Stimulated activated CD4-positive, alpha-beta T cell treated with anti-CD3 and anti-CD28 coated beads, Interleukin-2, amount 100 ng/mL, for 4 hours (primary cell): Measurements from ENCODE around the gene CSMD2.

Experiments used
- DNase-seq: peaks from one replicate; pipeline ENCODE4 v3.0.0-alpha.2; 2020; ENCODE audit warnings: low read depth

CSMD2 gene

DNA sequence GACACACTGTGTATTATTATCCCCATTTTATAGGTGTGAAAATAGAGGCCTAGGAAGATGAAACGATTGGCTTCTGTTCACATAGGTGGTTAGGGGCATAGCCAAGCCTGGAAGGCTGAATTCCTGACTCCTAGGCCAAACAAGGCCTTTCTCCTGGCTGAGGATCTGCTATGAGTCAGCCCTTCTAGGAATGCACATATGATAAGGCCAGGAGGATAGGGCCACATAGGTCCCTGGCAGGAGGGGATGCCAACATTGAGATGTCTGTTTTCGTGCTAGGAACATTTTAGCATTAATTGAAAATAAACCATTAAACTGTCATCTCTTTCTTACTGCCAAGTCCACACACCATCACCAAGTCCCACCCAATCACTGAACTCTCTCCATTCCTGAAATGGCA is 9.2 kb downstream of the CSMD2 start:
- DNase-seq: no peak

- no peak for DNase-seq
These were observed 11.8 kb downstream of the CSMD2 start for GRCh38 chr1:34153246-34153645.

- no peak for DNase-seq
These were observed 15.5 kb downstream of the CSMD2 start for GRCh38 chr1:34149501-34149900.

- no peak for DNase-seq
These were observed 17.7 kb downstream of the CSMD2 start for GRCh38 chr1:34147301-34147700.

DNA sequence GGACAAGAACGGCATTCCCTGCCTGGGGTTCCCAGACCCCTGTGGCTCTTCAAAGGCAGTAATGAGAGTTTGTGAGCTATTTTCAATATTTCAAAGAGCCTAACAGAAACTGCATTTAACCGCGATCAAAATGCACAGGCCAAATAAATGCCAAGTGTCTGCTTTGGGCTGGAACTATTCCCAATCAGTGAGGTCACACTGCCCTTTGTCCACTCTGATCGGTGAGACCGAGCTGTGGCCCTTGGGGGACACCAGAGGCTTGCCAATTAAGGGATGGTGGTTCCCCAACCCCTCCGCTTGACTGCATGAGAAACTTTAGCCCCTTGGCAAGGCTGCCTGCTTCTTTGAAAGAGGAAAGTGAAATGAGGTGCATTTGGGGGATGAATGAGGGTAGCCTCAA is 20.3 kb downstream of the CSMD2 start:
- DNase-seq: no peak

GRCh38 chr1:34143975-34144374 is 21.1 kb downstream of the CSMD2 start:
- no peak for DNase-seq

- DNase-seq: no peak
These were observed 24.9 kb downstream of the CSMD2 start for GRCh38 chr1:34140011-34140676.

GRCh38 chr1:34137411-34137810 is 27.6 kb downstream of the CSMD2 start:
- DNase-seq: no peak

- no peak for DNase-seq
These were observed 32.9 kb downstream of the CSMD2 start for GRCh38 chr1:34132161-34132420.

DNA sequence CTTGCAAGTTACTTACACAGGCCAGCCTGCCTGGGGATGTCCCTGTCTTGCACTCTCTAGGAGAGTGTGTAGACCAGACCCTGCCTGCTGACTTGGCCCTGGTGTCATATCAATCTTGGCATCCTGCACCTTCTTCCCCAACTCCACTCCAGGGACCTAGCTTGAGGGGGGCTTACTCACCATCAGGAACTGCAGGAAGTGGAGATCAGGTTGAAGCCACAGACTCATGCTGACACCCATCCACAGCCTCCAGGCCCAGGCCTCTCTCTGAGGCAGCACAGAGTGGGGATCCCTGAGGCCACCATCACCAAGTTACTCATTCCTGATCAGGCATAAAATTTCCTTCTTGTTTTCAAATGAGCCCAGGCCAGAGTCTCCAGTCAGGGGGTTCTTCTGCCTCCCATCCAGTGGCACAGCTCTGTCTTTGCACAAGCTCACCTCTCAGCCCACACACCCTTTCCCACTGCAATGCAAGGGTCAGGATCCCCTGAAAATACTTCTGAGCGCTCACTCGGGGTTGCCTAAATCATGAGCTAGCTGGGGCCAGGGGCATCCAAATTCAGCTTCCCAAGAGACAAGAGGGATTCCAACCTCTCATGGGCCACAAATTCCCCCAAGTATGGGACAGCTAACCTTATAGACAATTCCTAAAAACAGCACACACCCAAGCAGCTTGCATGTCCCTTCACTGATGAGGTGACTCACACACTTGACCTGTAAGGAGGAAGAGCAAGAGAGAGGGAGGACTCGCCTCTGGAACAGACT is 33.5 kb downstream of the CSMD2 start:
- DNase-seq: no peak

DNA sequence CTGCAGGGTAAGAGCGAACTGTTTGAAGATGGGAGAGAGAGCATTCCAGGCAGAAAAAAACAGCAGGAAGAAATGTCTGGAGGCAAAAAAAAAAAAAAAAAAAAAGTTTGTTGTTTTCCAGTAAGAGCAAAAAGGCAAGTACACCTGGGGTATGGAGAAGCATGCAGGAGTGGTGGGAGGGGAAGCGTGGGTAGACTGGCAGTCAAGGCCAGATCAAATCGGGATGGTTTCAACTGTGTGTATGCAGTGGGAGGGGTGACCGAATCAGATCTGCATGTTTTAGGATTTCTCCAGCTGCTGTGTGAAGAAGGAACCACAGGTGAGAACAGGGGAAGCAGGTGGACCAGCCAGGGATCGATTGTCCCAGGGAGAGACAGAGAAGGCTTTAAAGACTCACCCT is 34.7 kb downstream of the CSMD2 start:
- no peak for DNase-seq

GRCh38 chr1:34129630-34130029 is 35.4 kb downstream of the CSMD2 start:
- no peak for DNase-seq

DNA sequence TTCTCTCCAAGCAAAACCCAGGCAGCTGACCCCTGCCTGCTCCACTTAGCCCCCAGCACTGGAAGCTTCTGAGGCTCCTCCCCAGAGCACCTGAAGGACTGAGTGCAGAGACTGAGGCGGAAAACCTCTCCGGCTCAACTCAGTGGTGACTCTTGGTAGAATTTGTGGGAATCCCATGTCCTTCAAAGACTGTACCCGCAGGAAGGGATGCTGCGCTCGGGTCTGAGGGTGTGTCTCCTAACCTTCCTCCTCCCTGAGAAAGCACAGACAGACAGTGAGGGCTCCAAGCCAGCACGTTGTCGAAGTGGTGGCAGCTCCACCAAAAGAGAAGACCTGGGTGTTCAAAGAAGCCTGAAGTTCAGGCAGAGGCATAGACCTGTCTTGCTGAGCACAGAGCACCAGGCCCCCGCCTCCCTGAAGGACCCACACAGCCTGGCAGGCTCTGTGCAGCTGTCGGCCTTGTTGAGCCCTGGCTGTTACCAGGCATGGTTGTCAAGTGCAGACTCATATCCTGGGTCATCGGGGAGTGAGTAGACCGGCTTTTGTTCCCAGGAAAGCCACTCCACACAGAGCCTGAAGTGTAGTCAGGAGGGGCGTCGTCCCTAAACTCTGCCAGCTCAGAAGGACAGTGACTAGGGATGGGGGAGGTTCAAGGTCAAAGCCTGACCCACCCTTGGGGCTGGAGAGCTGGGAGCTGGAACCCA is 36.7 kb downstream of the CSMD2 start:
- DNase-seq: no peak

DNA sequence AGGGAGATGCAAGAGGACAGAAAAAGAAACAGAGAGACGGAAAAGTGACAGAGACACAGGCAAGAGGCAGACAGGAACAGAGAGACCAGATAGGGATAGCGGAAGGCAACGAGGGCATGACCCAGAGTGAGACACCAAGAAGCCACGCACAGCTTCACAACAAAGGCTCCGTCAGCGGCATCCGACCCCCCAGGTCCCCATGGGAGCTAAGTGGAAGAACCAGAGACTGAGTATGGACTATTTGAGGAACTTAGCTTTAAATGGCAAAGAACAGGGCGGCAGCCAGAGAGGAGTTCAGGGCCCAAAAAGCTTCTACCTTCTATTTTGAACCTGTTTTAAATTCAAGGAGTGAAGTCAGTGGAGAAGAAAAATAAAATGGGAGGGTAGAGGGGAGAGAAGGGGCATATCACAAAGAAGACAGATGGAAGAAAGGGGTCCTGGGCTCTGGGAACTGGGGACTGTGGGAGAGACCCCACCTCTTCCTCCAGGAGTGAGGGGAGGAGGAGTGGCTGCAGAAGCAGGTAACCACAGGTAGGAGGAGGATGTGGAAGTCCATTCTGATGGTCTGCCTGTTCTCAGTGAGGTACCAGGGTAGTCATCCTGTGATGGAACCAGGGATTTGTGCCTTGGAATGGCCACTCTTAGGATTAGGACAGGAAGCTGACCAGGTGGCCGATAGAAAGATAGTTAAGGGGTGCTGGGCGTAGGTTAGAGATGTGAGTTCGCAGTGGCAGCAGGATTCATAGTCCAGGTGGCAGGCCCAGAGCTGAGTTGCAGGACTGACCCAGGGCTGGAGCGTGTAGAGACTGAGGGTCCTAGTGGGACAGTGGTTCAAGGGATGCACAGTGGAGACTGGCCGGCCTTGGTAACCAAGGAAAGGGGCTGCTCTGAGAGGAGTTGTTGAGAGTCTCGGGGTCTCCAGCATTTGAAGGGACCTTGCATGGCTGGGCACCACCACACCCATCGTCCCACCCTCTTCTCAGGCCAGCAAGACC is 37.7 kb downstream of the CSMD2 start:
- DNase-seq: no peak

DNA sequence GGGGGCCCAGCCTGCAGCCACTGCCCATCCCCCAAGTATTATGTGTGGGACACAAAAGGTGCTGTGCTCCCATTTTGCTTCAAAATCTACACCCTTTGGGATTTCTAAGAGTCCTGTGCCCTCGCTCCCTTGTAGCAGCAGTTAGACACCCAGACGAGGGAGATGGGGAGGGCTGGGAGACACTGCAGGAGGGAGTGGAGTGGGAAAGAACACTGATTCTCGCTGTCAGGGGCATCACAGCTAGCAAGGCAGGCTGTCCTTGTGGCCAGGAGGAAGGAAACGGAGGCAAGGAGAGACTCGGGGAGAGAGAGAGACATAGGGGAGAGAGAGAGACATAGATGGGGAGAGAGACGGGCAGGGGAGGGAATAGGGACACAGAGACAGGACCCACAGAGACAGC is 38.5 kb downstream of the CSMD2 start:
- DNase-seq: no peak

GRCh38 chr1:34125721-34126380 is 39.2 kb downstream of the CSMD2 start:
- no peak for DNase-seq

- no peak for DNase-seq
These were observed 42.7 kb downstream of the CSMD2 start for GRCh38 chr1:34122080-34122932.

GRCh38 chr1:34115233-34115632 is 49.8 kb downstream of the CSMD2 start:
- DNase-seq: no peak

GRCh38 chr1:34113887-34114286 is 51.1 kb downstream of the CSMD2 start:
- DNase-seq: no peak

GRCh38 chr1:34113362-34113761 is 51.7 kb downstream of the CSMD2 start:
- no peak for DNase-seq

GRCh38 chr1:34108711-34109110 is 56.3 kb downstream of the CSMD2 start:
- DNase-seq: no peak
